Left ventricle myocardium inferior (tissue), 1 donor: Measurements from ENCODE around the gene PRRT1. TPM values are rescaled to one million over a fixed set of nuclear protein-coding genes. Genes with fewer than 3 reads are reported as not detected.
"Not testable (repeated sequence)": the region's sequence is repeated elsewhere in the genome, so short reads cannot be mapped to it uniquely, and the experiment has no call there.

Experiments used
- DNase-seq: peaks from one replicate; pipeline ENCODE4 v3.0.0-alpha.2; 2020
- H3K27ac ChIP-seq: fragments of 200-600 bp; replicated peaks from 2 replicates; pipeline ENCODE4 v1.8.0; 2021
- H3K27me3 ChIP-seq: fragments of 200-600 bp; 2 replicates; pipeline ENCODE4 v1.8.0; 2021; ENCODE audit warnings: low read depth
- H3K36me3 ChIP-seq: fragments of 200-600 bp; 2 replicates; pipeline ENCODE4 v1.8.0; 2021
- H3K4me1 ChIP-seq: fragments of 200-600 bp; 2 replicates; pipeline ENCODE4 v1.8.0; 2021
- H3K4me3 ChIP-seq: fragments of 200-600 bp; 2 replicates; pipeline ENCODE4 v1.8.0; 2021; ENCODE audit warnings: mild to moderate bottlenecking, moderate library complexity
- H3K9me3 ChIP-seq: fragments of 200-600 bp; replicated peaks from 2 replicates; pipeline ENCODE4 v1.8.0; 2021
- CTCF ChIP-seq: fragments of 200-600 bp; IDR thresholded peaks from 2 replicates; pipeline ENCODE4 v1.8.0; 2021; ENCODE audit warnings: antibody characterized with exemption, mild to moderate bottlenecking, borderline replicate concordance
- intact Hi-C: fragments of 100-400 bp; cut with micrococcal nuclease; formaldehyde crosslinking; loops from one replicate; pipeline ENCODE4 v1.11.0; 2022
- total RNA-seq: library from RNA; stranded (reverse); fragmentation: NEBNext Ultra II Directional; extraction: Animal tissue kit (Norgen Biotek cat#: 25700); gene quantifications from one replicate; pipeline ENCODE4 v1.2.1, GENCODE V29; 2021
- donor health status: DM: no; HTN: yes; CAD: no; lungs with severe emphysema.

Gene PRRT1
- total RNA-seq, 1 donor from 2014 or later: 1.0 TPM

- intact Hi-C loops: no loop called here
- peaks cover 91% of the 10 kb centered on the region for H3K4me1 ChIP-seq
These were observed 36.8 kb upstream of the PRRT1 start for GRCh38 chr6:32188381-32189068.

GRCh38 chr6:32187725-32188380 is 36.1 kb upstream of the PRRT1 start:
- intact Hi-C loops, DNase-seq, H3K9me3 ChIP-seq, H3K27me3 ChIP-seq: not testable (repeated sequence)
- Histone ChIP-seq H3K27ac (peak overlapping the region; percentile 98), H3K4me1 (peaks cover 91% of the 10 kb centered on the region), H3K36me3 (peaks cover 18% of the 10 kb centered on the region), H3K4me3 (peak overlapping the region; percentile 83)

More at GRCh38 chr6:32188381-32189068, 36.8 kb upstream of the PRRT1 start:
- Histone ChIP-seq H3K4me3 (peak overlapping the region; percentile 83), H3K27me3 (no peaks in the 10 kb centered on the region), H3K36me3 (peaks cover 16% of the 10 kb centered on the region), H3K27ac (peak overlapping the region; percentile 98), H3K9me3 (no peaks in the 10 kb centered on the region)
- TF ChIP-seq CTCF: no peak
- no peak for DNase-seq

- peaks cover 91% of the 10 kb centered on the region for H3K4me1 ChIP-seq
- TF ChIP-seq CTCF: no peak
These were observed 35.4 kb upstream of the PRRT1 start for GRCh38 chr6:32187009-32187709.

GRCh38 chr6:32186151-32186840 is 34.6 kb upstream of the PRRT1 start:
- intact Hi-C loops, H3K9me3 ChIP-seq, DNase-seq, H3K27me3 ChIP-seq: not testable (repeated sequence)
- Histone ChIP-seq H3K27ac (peak overlapping the region; percentile 98), H3K36me3 (peaks cover 28% of the 10 kb centered on the region), H3K4me3 (peak overlapping the region; percentile 11), H3K4me1 (peaks cover 91% of the 10 kb centered on the region)

More at GRCh38 chr6:32187009-32187709, 35.4 kb upstream of the PRRT1 start:
- intact Hi-C loops: no loop called here
- Histone ChIP-seq H3K27ac (peak overlapping the region; percentile 98), H3K27me3 (no peaks in the 10 kb centered on the region), H3K9me3 (no peaks in the 10 kb centered on the region), H3K4me3 (peak overlapping the region; percentile 83), H3K36me3 (peaks cover 23% of the 10 kb centered on the region)
- no peak for DNase-seq

- Histone ChIP-seq H3K27ac (peak overlapping the region; percentile 98), H3K36me3 (peaks cover 34% of the 10 kb centered on the region), H3K4me3 (peak overlapping the region; percentile 11), H3K4me1 (peaks cover 91% of the 10 kb centered on the region)
- H3K27me3 ChIP-seq, H3K9me3 ChIP-seq, intact Hi-C loops: not testable (repeated sequence)
- DNase-seq: peak; percentile 90
These were observed 34.0 kb upstream of the PRRT1 start for GRCh38 chr6:32185681-32186131.

- no peak for TF ChIP-seq CTCF
- Histone ChIP-seq H3K27ac (peak within 1 kb of the TSS; percentile 98), H3K4me1 (peaks cover 92% of the 10 kb centered on the region), H3K27me3 (no peaks in the 10 kb centered on the region), H3K36me3 (peaks cover 45% of the 10 kb centered on the region), H3K9me3 (no peaks in the 10 kb centered on the region), H3K4me3 (peak within 1 kb of the TSS; percentile 11)
- intact Hi-C loops: no loop called here
- DNase-seq: no peak
These were observed 32.4 kb upstream of the PRRT1 start, which contains the start of gene AGER for GRCh38 chr6:32184084-32184640. AGER (minus strand) TSS chr6:32184253; CDS start chr6:32184222, 31 bp downstream.
